IMR-90 (cell line): ENCODE measurements around the gene FUBP3.

Experiments used
- CEBPB ChIP-seq: IDR thresholded peaks from 2 replicates; pipeline ENCODE4 v1.6.1; 2012; ENCODE audit warnings: low read depth, low read length, improper control_type of control experiment
- CHD1 ChIP-seq: IDR thresholded peaks from 2 replicates; pipeline ENCODE4 v1.6.1; 2012; ENCODE audit warnings: low read depth, low read length, improper control_type of control experiment
- ELK1 ChIP-seq: fragments of 150-350 bp; IDR thresholded peaks from 2 replicates; pipeline ENCODE4 v1.6.1; 2016; ENCODE audit warnings: low read depth, mild to moderate bottlenecking, low read length, moderate library complexity, borderline replicate concordance
- FOS ChIP-seq: fragments of 150-350 bp; IDR thresholded peaks from 2 replicates; pipeline ENCODE4 v1.6.1; 2016; ENCODE audit warnings: low read depth, low read length
- MAFK ChIP-seq: IDR thresholded peaks from 2 replicates; pipeline ENCODE4 v1.6.1; 2012; ENCODE audit warnings: low read depth, low read length, improper control_type of control experiment
- MAZ ChIP-seq: IDR thresholded peaks from 2 replicates; pipeline ENCODE4 v1.6.1; 2012; ENCODE audit warnings: low read depth, mild to moderate bottlenecking, low read length, improper control_type of control experiment, moderate library complexity, borderline replicate concordance
- MXI1 ChIP-seq: IDR thresholded peaks from 2 replicates; pipeline ENCODE4 v1.6.1; 2012; ENCODE audit warnings: low read depth, mild to moderate bottlenecking, low read length, moderate library complexity, borderline replicate concordance
- POLR2A ChIP-seq: IDR thresholded peaks from 2 replicates; pipeline ENCODE4 v1.6.1; 2012; ENCODE audit warnings: mild to moderate bottlenecking, low read depth, low read length
- RAD21 ChIP-seq: IDR thresholded peaks from 2 replicates; pipeline ENCODE4 v1.6.1; 2012; ENCODE audit warnings: low read length, improper control_type of control experiment
- RCOR1 ChIP-seq: IDR thresholded peaks from 2 replicates; pipeline ENCODE4 v1.6.1; 2012; ENCODE audit warnings: mild to moderate bottlenecking, low read length, improper control_type of control experiment; ENCODE audit not compliant: insufficient replicate concordance
- RFX5 ChIP-seq: IDR thresholded peaks from 2 replicates; pipeline ENCODE4 v1.8.0; 2012; ENCODE audit warnings: low read depth, mild to moderate bottlenecking, low read length, moderate library complexity
- SMC3 ChIP-seq: fragments of 150-350 bp; IDR thresholded peaks from 2 replicates; pipeline ENCODE4 v1.6.1; 2016; ENCODE audit warnings: low read depth, mild to moderate bottlenecking, antibody characterized with exemption, low read length, moderate library complexity
- TF ChIP-seq, protein P1 (sequence below): conservative IDR thresholded peaks from 2 replicates; pipeline ENCODE4 v1.5.1; 2012; ENCODE audit warnings: mild to moderate bottlenecking, low read depth, low read length, improper control_type of control experiment
- TF ChIP-seq, protein P2 (sequence below): fragments of 150-350 bp; IDR thresholded peaks from 2 replicates; pipeline ENCODE4 v1.6.1; 2017; ENCODE audit warnings: mild to moderate bottlenecking, antibody characterized with exemption, low read length, low read depth

- TF ChIP-seq RFX5 (no peak), CHD1 (no peak), POLR2A (no peak), SMC3 (no peak), RAD21 (no peak), ELK1 (no peak), RCOR1 (no peak), FOS (no peak), MXI1 (no peak), MAFK (no peak), MAZ (no peak), CEBPB (no peak)
- TF ChIP-seq, protein P1, sequence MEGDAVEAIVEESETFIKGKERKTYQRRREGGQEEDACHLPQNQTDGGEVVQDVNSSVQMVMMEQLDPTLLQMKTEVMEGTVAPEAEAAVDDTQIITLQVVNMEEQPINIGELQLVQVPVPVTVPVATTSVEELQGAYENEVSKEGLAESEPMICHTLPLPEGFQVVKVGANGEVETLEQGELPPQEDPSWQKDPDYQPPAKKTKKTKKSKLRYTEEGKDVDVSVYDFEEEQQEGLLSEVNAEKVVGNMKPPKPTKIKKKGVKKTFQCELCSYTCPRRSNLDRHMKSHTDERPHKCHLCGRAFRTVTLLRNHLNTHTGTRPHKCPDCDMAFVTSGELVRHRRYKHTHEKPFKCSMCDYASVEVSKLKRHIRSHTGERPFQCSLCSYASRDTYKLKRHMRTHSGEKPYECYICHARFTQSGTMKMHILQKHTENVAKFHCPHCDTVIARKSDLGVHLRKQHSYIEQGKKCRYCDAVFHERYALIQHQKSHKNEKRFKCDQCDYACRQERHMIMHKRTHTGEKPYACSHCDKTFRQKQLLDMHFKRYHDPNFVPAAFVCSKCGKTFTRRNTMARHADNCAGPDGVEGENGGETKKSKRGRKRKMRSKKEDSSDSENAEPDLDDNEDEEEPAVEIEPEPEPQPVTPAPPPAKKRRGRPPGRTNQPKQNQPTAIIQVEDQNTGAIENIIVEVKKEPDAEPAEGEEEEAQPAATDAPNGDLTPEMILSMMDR, result no peak
- TF ChIP-seq, protein P2, sequence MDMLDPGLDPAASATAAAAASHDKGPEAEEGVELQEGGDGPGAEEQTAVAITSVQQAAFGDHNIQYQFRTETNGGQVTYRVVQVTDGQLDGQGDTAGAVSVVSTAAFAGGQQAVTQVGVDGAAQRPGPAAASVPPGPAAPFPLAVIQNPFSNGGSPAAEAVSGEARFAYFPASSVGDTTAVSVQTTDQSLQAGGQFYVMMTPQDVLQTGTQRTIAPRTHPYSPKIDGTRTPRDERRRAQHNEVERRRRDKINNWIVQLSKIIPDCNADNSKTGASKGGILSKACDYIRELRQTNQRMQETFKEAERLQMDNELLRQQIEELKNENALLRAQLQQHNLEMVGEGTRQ, result no peak
Measured at GRCh38 chr9:130589754-130590153, 10.4 kb downstream of the FUBP3 start.
